Adrenal gland (tissue), 12 donors: ENCODE data around the gene DPP4. TPM values are rescaled to one million over a fixed set of nuclear protein-coding genes. Genes with fewer than 3 reads are reported as not detected.

ENCODE experiments used
- DNase-seq, 7 donors: peaks; one replicate each; pipeline ENCODE4 v3.0.0-alpha.2; 2019 to 2020
- H3K27ac ChIP-seq, 5 donors: fragments of 200-600 bp; sonication (generic) in 4 of 5; 1 replicate in 3 of 5; 2 replicates in 2 of 5; pipeline versions ENCODE4 v1.5.1 to v1.8.0; 2016 to 2020; ENCODE audit warnings: mild to moderate bottlenecking in 1 of 5
- H3K27me3 ChIP-seq: fragments of 200-600 bp; 2 replicates; pipeline ENCODE4 v1.8.0; 2021
- H3K36me3 ChIP-seq, 2 donors: fragments of 200-600 bp; replicated peaks in 1 of 2; 1 replicate in 1 of 2; 2 replicates in 1 of 2; pipeline versions ENCODE4 v1.5.1 to v1.8.0; 2018 to 2022
- H3K4me1 ChIP-seq, 2 donors: fragments of 200-600 bp; replicated peaks in 1 of 2; 1 replicate in 1 of 2; 2 replicates in 1 of 2; pipeline versions ENCODE4 v1.5.1 to v1.8.0; 2018 to 2021
- H3K4me3 ChIP-seq, 4 donors: fragments of 200-600 bp; sonication (generic) in 3 of 4; one replicate each; pipeline ENCODE4 v1.5.1; 2016 to 2018
- H3K9me3 ChIP-seq, 3 donors: fragments of 200-600 bp; sonication (generic) in 1 of 3; replicated peaks in 1 of 3; 1 replicate in 2 of 3; 2 replicates in 1 of 3; pipeline versions ENCODE4 v1.5.1 to v1.8.0; 2016 to 2021
- CTCF ChIP-seq, 6 experiments: fragments of 450-650 bp in 4 of 6; fragments of 200-600 bp in 2 of 6; sonication (generic) in 1 of 6; IDR thresholded peaks; 1 replicate in 5 of 6; 2 replicates in 1 of 6; pipeline versions ENCODE4 v1.5.1 to v1.8.0; 2016 to 2021; ENCODE audit warnings: antibody characterized with exemption in 6 of 6, mild to moderate bottlenecking in 2 of 6, moderate library complexity in 1 of 6
- POLR2A ChIP-seq, 2 donors: fragments of 450-650 bp; IDR thresholded peaks; one replicate each; pipeline ENCODE4 v1.6.1; 2017; ENCODE audit warnings: antibody characterized with exemption in 2 of 2, mild to moderate bottlenecking in 2 of 2, moderate library complexity in 1 of 2
- WGBS, 4 donors: extraction: QIAGEN DNeasy Blood & Tissue Kit in 2 of 4; methylation state at CpG; one replicate each; pipeline versions ENCODE4 v1.1.5 to v1.1.7; 2013 to 2017; 5-methylcytosine and 5-hydroxymethylcytosine counted together
- intact Hi-C, 2 donors: fragments of 100-400 bp; cut with DNase I; formaldehyde crosslinking; loops; one replicate each; pipeline versions ENCODE4 v1.14.1 to v1.15.0; 2022 to 2023
- polyA plus RNA-seq, 3 donors: library from polyadenylated mRNA; stranded (reverse); fragments of 200-250 nt in 2 of 3; fragments of 350-450 nt in 1 of 3; fragmentation: Illumina TruSeq in 1 of 3; extraction: RNeasy Lipid Tissue Mini Kit (QIAGEN cat#74804) in 1 of 3; gene quantifications; one replicate each; pipeline ENCODE4 v1.2.3, GENCODE V29; 2013 to 2014
- total RNA-seq, 9 donors: library from RNA; depleted of rRNA in 4 of 9; stranded (reverse); fragments of >200 nt in 4 of 9; fragments of 120-200 nt in 1 of 9; fragmentation: NEBNext Ultra II Directional in 1 of 9; extraction: Animal tissue kit (Norgen Biotek cat#: 25700) in 1 of 9; gene quantifications; one replicate each; pipeline versions ENCODE4 v1.1.0 to v1.2.4, GENCODE V29; 2013 to 2023
- donor health status: healthy with polysubstance abuse.
- donor health status: Bipolar disorder and iron deficiency.
- donor health status: DM: yes; HTN: yes; CAD: no.
- donor health status: DM: no; HTN: no; CAD: no.
- donor health status: DM: no; HTN: no; CAD: no.
- donor health status: DM: yes; HTN: yes; CAD: no.

The DPP4 gene
- total and polyA plus RNA-seq, 12 donors: 0.72 to 49.2 (median 7.8) TPM

GRCh38 chr2:161983866-161984265, 90.1 kb downstream of the DPP4 start:
- Histone ChIP-seq H3K9me3 (no peaks in the 10 kb centered on the region), H3K4me1 (no peaks in the 10 kb centered on the region), H3K4me3 (no peak overlapping the region), H3K27ac (no peak overlapping the region), H3K36me3 (no peaks in the 10 kb centered on the region), H3K27me3 (no peaks in the 10 kb centered on the region)
- no peak for DNase-seq
- TF ChIP-seq CTCF (IDR thresholded peaks at IDR 0.05) (no peak), POLR2A (IDR thresholded peaks at IDR 0.05) (no peak)
- 86 to 96% (median 92%) methylated on average over 1 of the region's 1 CpG for WGBS, 4 donors
- intact Hi-C loops: no loop called here

- TF ChIP-seq POLR2A (IDR thresholded peaks at IDR 0.05) (no peak), CTCF (IDR thresholded peaks at IDR 0.05) (no peak)
- Histone ChIP-seq H3K9me3 (no peaks in the 10 kb centered on the region), H3K4me1 (no peaks in the 10 kb centered on the region), H3K4me3 (no peak overlapping the region), H3K36me3 (no peaks in the 10 kb centered on the region), H3K27me3 (no peaks in the 10 kb centered on the region), H3K27ac (no peak overlapping the region)
- WGBS, 4 donors: 41 to 65% (median 55%) methylated on average over 1 of the region's 1 CpG
- DNase-seq: no peak
- intact Hi-C loops: no loop called here
Observed at GRCh38 chr2:161983331-161983651, 90.7 kb downstream of the DPP4 start.

GRCh38 chr2:161982548-161983330, 91.3 kb downstream of the DPP4 start:
- DNase-seq: no peak
- intact Hi-C loops: no loop called here
- 69 to 77% (median 76%) methylated on average over 7 of the region's 7 CpGs for WGBS, 4 donors
- Histone ChIP-seq H3K36me3 (no peaks in the 10 kb centered on the region), H3K27ac (no peak overlapping the region), H3K27me3 (no peaks in the 10 kb centered on the region), H3K4me1 (no peaks in the 10 kb centered on the region), H3K4me3 (no peak overlapping the region), H3K9me3 (no peaks in the 10 kb centered on the region)
- TF ChIP-seq POLR2A (IDR thresholded peaks at IDR 0.05): no peak
- no peak for TF ChIP-seq CTCF (IDR thresholded peaks at IDR 0.05)

- TF ChIP-seq POLR2A (IDR thresholded peaks at IDR 0.05) (no peak), CTCF (IDR thresholded peaks at IDR 0.05) (no peak)
- WGBS, 4 donors: 88 to 92% (median 89%) methylated on average over 10 of the region's 10 CpGs
- DNase-seq: no peak
- Histone ChIP-seq H3K4me1 (no peaks in the 10 kb centered on the region), H3K36me3 (no peaks in the 10 kb centered on the region), H3K4me3 (no peak overlapping the region), H3K27ac (no peak overlapping the region), H3K9me3 (no peaks in the 10 kb centered on the region), H3K27me3 (no peaks in the 10 kb centered on the region)
- intact Hi-C loops: no loop called here
Observed at GRCh38 chr2:161981679-161982250, 92.2 kb downstream of the DPP4 start.
